ENCODE results near the gene UBE2L6. TPM values are rescaled to one million over a fixed set of nuclear protein-coding genes. Genes with fewer than 3 reads are reported as not detected.
A peak's percentile ranks its signal among the peaks of the same experiment; 100 is the strongest.

The UBE2L6 gene
- total RNA-seq, 6 experiments from 2014 or later: 36.6 to 124 (median 58.6) TPM

- DNase-seq: peak in 1 of 3 donors; percentile 58
- no peak for TF ChIP-seq POLR2A (IDR thresholded peaks at IDR 0.05)
- Histone ChIP-seq H3K4me3 (peak overlapping the region; percentile 60 to 93 (median 75)), H3K9me3 (no peaks in the 10 kb centered on the region), H3K27me3 (no peaks in the 10 kb centered on the region), H3K4me1 (peaks cover 0 to 29% (median 3%) of the 10 kb centered on the region in 4 donors), H3K36me3 (peaks cover 0 to 4% (median 0%) of the 10 kb centered on the region in 4 donors), H3K27ac (peak overlapping the region; percentile 81 to 84 (median 82))
- intact Hi-C loops (cut with DNase I): loop anchor here in 1 of 2 donors (5.0 kb wide), 1 partner anchor 76 kb away; no protein-coding TSS in a partner anchor
- ATAC-seq: peak; percentile 72 to 81 (median 73)
- WGBS (ENCODE audit: insufficient coverage, low coverage, low lambda C conversion rate, missing lambda C conversion rate): 2% methylated on average over 4 of the region's 4 CpGs
Observed at GRCh38 chr11:57566005-57566904, 1.2 kb downstream of the UBE2L6 start.

GRCh38 chr11:57562596-57562995 is 4.9 kb downstream of the UBE2L6 start:
- Histone ChIP-seq H3K9me3 (no peaks in the 10 kb centered on the region), H3K4me1 (peaks cover 0 to 14% (median 3%) of the 10 kb centered on the region in 4 donors), H3K4me3 (no peak overlapping the region), H3K27ac (no peak overlapping the region), H3K36me3 (peaks cover 0 to 24% (median 11%) of the 10 kb centered on the region in 4 donors), H3K27me3 (no peaks in the 10 kb centered on the region)
- TF ChIP-seq POLR2A (IDR thresholded peaks at IDR 0.05): no peak
- TF ChIP-seq CTCF (IDR thresholded peaks at IDR 0.05): no peak
- DNase-seq (no peak), ATAC-seq (no peak)
- intact Hi-C loops (cut with DNase I): no loop called here
- 63% methylated on average over 3 of the region's 4 CpGs for WGBS (ENCODE audit: insufficient coverage, low coverage, low lambda C conversion rate, missing lambda C conversion rate)

- DNase-seq (no peak), ATAC-seq (no peak)
- Histone ChIP-seq H3K36me3 (peaks cover 0 to 42% (median 12%) of the 10 kb centered on the region in 4 donors), H3K9me3 (no peaks in the 10 kb centered on the region), H3K4me1 (peaks cover 0 to 2% (median 0%) of the 10 kb centered on the region in 4 donors), H3K27ac (no peak overlapping the region), H3K27me3 (no peaks in the 10 kb centered on the region), H3K4me3 (no peak overlapping the region)
- no CpG with 5 or more reads among the region's 4 CpGs for WGBS (ENCODE audit: insufficient coverage, low coverage, low lambda C conversion rate, missing lambda C conversion rate)
- TF ChIP-seq POLR2A (IDR thresholded peaks at IDR 0.05): no peak
- TF ChIP-seq CTCF (IDR thresholded peaks at IDR 0.05): no peak
- intact Hi-C loops (cut with DNase I): no loop called here
Observed at GRCh38 chr11:57560146-57560545, 7.3 kb downstream of the UBE2L6 start.

- 43% methylated on average over 4 of the region's 8 CpGs for WGBS (ENCODE audit: insufficient coverage, low coverage, low lambda C conversion rate, missing lambda C conversion rate)
- TF ChIP-seq POLR2A (IDR thresholded peaks at IDR 0.05) (no peak), CTCF (IDR thresholded peaks at IDR 0.05) (no peak)
- Histone ChIP-seq H3K9me3 (no peaks in the 10 kb centered on the region), H3K4me1 (no peaks in the 10 kb centered on the region), H3K27me3 (no peaks in the 10 kb centered on the region), H3K4me3 (no peak overlapping the region), H3K27ac (no peak overlapping the region), H3K36me3 (peaks cover 4 to 82% (median 33%) of the 10 kb centered on the region in 4 donors)
- DNase-seq: peak in 1 of 3 donors; percentile 62
- peak; percentile 72 to 85 (median 78) for ATAC-seq
- intact Hi-C loops (cut with DNase I): no loop called here
Observed at GRCh38 chr11:57556041-57556440, 11.4 kb downstream of the UBE2L6 start.

GRCh38 chr11:57555393-57555792 is 12.1 kb downstream of the UBE2L6 start:
- Histone ChIP-seq H3K36me3 (peaks cover 4 to 88% (median 33%) of the 10 kb centered on the region in 4 donors), H3K27me3 (no peaks in the 10 kb centered on the region), H3K9me3 (no peaks in the 10 kb centered on the region), H3K27ac (no peak overlapping the region), H3K4me1 (no peaks in the 10 kb centered on the region), H3K4me3 (no peak overlapping the region)
- intact Hi-C loops (cut with DNase I): no loop called here
- peak; percentile 39 to 70 (median 54) for ATAC-seq
- 33% methylated on average over 2 of the region's 2 CpGs for WGBS (ENCODE audit: insufficient coverage, low coverage, low lambda C conversion rate, missing lambda C conversion rate)
- no peak for DNase-seq
- no peak for TF ChIP-seq CTCF (IDR thresholded peaks at IDR 0.05)
- TF ChIP-seq POLR2A (IDR thresholded peaks at IDR 0.05): no peak
